ENCODE measurements around the gene FOXL2NB.
"Not testable (repeated sequence)": the region's sequence is repeated elsewhere in the genome, so short reads cannot be mapped to it uniquely, and the experiment has no call there.

DNA sequence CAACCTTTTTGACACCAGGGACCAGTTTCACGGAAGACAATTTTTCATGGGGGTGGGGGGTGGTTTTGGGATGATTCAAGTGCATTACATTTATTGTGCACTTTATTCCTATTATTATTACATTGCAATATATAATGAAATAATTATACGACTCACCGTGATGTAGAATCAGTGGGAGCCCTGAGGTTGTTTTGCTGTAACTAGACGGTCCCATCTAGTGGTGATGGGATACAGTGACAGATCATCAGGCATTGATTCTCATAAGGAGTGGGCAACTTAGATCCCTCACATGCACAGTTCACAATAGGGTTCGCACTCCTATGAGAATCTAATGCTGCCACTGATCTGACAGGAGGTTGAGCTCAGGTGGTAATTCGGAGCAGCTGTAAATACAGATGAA, 24.6 kb upstream of the FOXL2NB start:
- TF ChIP-seq, protein P1, sequence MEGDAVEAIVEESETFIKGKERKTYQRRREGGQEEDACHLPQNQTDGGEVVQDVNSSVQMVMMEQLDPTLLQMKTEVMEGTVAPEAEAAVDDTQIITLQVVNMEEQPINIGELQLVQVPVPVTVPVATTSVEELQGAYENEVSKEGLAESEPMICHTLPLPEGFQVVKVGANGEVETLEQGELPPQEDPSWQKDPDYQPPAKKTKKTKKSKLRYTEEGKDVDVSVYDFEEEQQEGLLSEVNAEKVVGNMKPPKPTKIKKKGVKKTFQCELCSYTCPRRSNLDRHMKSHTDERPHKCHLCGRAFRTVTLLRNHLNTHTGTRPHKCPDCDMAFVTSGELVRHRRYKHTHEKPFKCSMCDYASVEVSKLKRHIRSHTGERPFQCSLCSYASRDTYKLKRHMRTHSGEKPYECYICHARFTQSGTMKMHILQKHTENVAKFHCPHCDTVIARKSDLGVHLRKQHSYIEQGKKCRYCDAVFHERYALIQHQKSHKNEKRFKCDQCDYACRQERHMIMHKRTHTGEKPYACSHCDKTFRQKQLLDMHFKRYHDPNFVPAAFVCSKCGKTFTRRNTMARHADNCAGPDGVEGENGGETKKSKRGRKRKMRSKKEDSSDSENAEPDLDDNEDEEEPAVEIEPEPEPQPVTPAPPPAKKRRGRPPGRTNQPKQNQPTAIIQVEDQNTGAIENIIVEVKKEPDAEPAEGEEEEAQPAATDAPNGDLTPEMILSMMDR (IDR thresholded peaks at IDR 0.05; ENCODE audit: low read length) = not testable (repeated sequence)
- not testable (repeated sequence) for TF ChIP-seq EZH2 (IDR thresholded peaks at IDR 0.05; ENCODE audit: borderline replicate concordance, low read length)

All from OCI-LY1 (cell line).